Suprapubic skin (tissue), 4 donors: ENCODE results near the gene FRMD4A. TPM values are rescaled to one million over a fixed set of nuclear protein-coding genes. Genes with fewer than 3 reads are reported as not detected.
A peak's percentile ranks its signal among the peaks of the same experiment; 100 is the strongest.

Experiments
- DNase-seq, 2 donors: peaks; one replicate each; pipeline ENCODE4 v3.0.0-alpha.2; 2019; ENCODE audit warnings: low spot score in 2 of 2
- H3K27ac ChIP-seq: fragments of 200-600 bp; sonication (generic); one replicate; pipeline ENCODE4 v1.5.1; 2019
- H3K27me3 ChIP-seq: fragments of 200-600 bp; sonication (generic); one replicate; pipeline ENCODE4 v1.5.1; 2019
- H3K36me3 ChIP-seq: fragments of 200-600 bp; sonication (generic); one replicate; pipeline ENCODE4 v1.5.1; 2019
- H3K4me1 ChIP-seq: fragments of 200-600 bp; sonication (generic); one replicate; pipeline ENCODE4 v1.5.1; 2019
- H3K4me3 ChIP-seq: fragments of 200-600 bp; sonication (generic); one replicate; pipeline ENCODE4 v1.5.1; 2019; ENCODE audit warnings: mild to moderate bottlenecking
- H3K9me3 ChIP-seq: fragments of 200-600 bp; sonication (generic); one replicate; pipeline ENCODE4 v1.5.1; 2019
- EP300 ChIP-seq: sonication (generic); formaldehyde crosslinking; IDR thresholded peaks from one replicate; pipeline ENCODE4 v1.6.1; 2017; ENCODE audit warnings: antibody characterized with exemption
- POLR2A ChIP-seq, 2 donors: fragments of 450-650 bp; IDR thresholded peaks; one replicate each; pipeline ENCODE4 v1.6.1; 2017; ENCODE audit warnings: antibody characterized with exemption in 2 of 2, mild to moderate bottlenecking in 2 of 2, moderate library complexity in 2 of 2
- POLR2AphosphoS5 ChIP-seq, 3 donors: sonication (generic); formaldehyde crosslinking; IDR thresholded peaks; one replicate each; pipeline ENCODE4 v1.6.1; 2017; ENCODE audit warnings: antibody characterized with exemption in 3 of 3
- WGBS: methylation state at CpG from one replicate; pipeline ENCODE4 v1.1.5; 2018; 5-methylcytosine and 5-hydroxymethylcytosine counted together
- total RNA-seq, 4 donors: library from RNA; depleted of rRNA; stranded (reverse); fragments of >200 nt; gene quantifications; one replicate each; pipeline ENCODE4 v1.1.0, GENCODE V29; 2016
- TF ChIP-seq, protein P1 (sequence below), 2 donors: fragments of 200-600 bp in 1 of 2; fragments of 450-650 bp in 1 of 2; sonication (generic) in 1 of 2; IDR thresholded peaks; one replicate each; pipeline ENCODE4 v1.5.1; 2016 to 2019; ENCODE audit warnings: antibody characterized with exemption in 2 of 2, mild to moderate bottlenecking in 1 of 2, moderate library complexity in 1 of 2

Gene FRMD4A
- total RNA-seq, 4 donors from 2014 or later, result 27.4 to 86.3 (median 58.0) TPM

DNA sequence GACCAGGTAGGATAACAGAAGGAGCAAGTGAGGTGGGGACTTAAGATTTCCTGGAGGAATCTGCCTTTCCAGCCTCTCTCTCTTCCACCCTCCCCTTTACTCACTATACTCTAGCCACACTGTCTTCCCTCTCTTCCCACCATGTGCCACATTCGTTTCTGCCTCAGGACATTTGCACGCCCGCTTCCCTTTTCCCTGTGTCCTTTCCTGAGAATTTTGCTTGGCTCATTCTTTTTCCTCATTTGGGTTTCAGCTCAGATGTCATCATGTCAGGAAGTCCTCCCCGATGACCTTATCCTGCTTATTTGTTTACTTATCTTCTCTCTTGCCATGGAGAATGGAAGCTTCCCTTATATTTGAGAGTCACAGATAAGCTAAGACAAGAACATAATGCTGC is 380.2 kb downstream of the FRMD4A start:
- Histone ChIP-seq H3K27me3 (no peaks in the 10 kb centered on the region), H3K27ac (peak overlapping the region; percentile 63), H3K36me3 (no peaks in the 10 kb centered on the region), H3K4me1 (peaks cover 12% of the 10 kb centered on the region), H3K4me3 (no peak overlapping the region), H3K9me3 (no peaks in the 10 kb centered on the region)
- TF ChIP-seq, protein P1, sequence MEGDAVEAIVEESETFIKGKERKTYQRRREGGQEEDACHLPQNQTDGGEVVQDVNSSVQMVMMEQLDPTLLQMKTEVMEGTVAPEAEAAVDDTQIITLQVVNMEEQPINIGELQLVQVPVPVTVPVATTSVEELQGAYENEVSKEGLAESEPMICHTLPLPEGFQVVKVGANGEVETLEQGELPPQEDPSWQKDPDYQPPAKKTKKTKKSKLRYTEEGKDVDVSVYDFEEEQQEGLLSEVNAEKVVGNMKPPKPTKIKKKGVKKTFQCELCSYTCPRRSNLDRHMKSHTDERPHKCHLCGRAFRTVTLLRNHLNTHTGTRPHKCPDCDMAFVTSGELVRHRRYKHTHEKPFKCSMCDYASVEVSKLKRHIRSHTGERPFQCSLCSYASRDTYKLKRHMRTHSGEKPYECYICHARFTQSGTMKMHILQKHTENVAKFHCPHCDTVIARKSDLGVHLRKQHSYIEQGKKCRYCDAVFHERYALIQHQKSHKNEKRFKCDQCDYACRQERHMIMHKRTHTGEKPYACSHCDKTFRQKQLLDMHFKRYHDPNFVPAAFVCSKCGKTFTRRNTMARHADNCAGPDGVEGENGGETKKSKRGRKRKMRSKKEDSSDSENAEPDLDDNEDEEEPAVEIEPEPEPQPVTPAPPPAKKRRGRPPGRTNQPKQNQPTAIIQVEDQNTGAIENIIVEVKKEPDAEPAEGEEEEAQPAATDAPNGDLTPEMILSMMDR (IDR thresholded peaks at IDR 0.05), result no peak
- TF ChIP-seq POLR2AphosphoS5 (IDR thresholded peaks at IDR 0.05) (no peak), POLR2A (IDR thresholded peaks at IDR 0.05) (no peak), EP300 (no peak)
- WGBS, result 78% methylated on average over 4 of the region's 4 CpGs
- no peak for DNase-seq

DNA sequence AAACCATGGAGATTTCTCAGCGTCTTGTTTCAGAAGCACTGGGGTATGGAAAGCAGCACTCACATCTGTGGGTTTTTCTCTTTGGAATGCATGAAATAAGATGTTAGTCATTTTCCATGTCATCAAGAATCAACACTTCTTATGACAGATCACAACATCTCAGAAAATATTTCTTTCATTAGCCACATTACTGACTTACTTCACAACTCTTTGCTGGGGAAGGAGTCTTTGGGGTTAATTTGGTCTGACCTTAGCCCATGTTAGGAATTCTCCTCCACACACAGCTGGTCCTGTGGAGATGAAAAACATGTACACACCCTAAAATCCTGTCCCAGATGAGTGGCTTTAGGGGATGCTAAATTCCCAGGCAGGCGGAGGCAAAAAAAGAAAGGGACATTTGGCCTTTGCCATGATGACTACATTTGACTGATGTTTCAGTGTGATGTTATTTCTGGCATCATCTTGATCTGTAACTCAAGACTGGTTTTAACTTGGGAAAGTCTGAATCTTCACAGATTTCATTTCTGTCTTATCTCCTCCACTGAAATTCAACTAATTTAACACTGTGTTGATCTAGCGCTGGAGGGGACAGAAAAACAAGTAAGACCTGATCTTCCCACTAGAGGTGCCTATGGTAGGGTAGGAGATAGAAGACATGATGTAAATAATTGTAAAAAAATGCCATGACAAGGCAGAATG is 380.7 kb downstream of the FRMD4A start:
- WGBS, result 61% methylated on average over 3 of the region's 3 CpGs

DNA sequence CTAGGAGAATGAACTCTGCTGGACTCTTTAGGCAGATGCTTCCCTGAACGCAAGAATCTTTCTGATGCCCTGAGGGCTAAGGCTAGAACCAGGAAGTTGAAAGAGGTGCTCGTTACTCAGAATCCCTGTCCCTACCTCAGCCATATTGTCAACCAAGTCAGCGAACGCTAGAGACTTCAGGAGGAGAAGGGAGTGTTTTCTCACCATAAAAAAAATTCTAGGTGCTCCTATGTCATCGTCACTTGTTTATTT is 384.6 kb downstream of the FRMD4A start:
- WGBS, result 75% methylated on average over 5 of the region's 5 CpGs
- DNase-seq, result no peak
- Histone ChIP-seq H3K9me3 (no peaks in the 10 kb centered on the region), H3K4me3 (no peak overlapping the region), H3K4me1 (peaks cover 13% of the 10 kb centered on the region), H3K27ac (no peak overlapping the region), H3K27me3 (no peaks in the 10 kb centered on the region), H3K36me3 (no peaks in the 10 kb centered on the region)
- TF ChIP-seq POLR2A (IDR thresholded peaks at IDR 0.05), result no peak
- TF ChIP-seq POLR2AphosphoS5 (IDR thresholded peaks at IDR 0.05), result no peak
- no peak for TF ChIP-seq EP300
- TF ChIP-seq, protein P1 (IDR thresholded peaks at IDR 0.05), result no peak

More for the DNA sequence above, 380.7 kb downstream of the FRMD4A start:
- DNase-seq, result no peak
- H3K36me3 ChIP-seq, result no peaks in the 10 kb centered on the region
- no peaks in the 10 kb centered on the region for H3K9me3 ChIP-seq
- no peaks in the 10 kb centered on the region for H3K27me3 ChIP-seq
- no peak for TF ChIP-seq EP300
- peak in 1 of 3 donors; percentile 14 for TF ChIP-seq POLR2AphosphoS5 (IDR thresholded peaks at IDR 0.05)
- peak overlapping the region; percentile 63 for H3K27ac ChIP-seq
- H3K4me3 ChIP-seq, result no peak overlapping the region
- H3K4me1 ChIP-seq, result peaks cover 13% of the 10 kb centered on the region

DNA sequence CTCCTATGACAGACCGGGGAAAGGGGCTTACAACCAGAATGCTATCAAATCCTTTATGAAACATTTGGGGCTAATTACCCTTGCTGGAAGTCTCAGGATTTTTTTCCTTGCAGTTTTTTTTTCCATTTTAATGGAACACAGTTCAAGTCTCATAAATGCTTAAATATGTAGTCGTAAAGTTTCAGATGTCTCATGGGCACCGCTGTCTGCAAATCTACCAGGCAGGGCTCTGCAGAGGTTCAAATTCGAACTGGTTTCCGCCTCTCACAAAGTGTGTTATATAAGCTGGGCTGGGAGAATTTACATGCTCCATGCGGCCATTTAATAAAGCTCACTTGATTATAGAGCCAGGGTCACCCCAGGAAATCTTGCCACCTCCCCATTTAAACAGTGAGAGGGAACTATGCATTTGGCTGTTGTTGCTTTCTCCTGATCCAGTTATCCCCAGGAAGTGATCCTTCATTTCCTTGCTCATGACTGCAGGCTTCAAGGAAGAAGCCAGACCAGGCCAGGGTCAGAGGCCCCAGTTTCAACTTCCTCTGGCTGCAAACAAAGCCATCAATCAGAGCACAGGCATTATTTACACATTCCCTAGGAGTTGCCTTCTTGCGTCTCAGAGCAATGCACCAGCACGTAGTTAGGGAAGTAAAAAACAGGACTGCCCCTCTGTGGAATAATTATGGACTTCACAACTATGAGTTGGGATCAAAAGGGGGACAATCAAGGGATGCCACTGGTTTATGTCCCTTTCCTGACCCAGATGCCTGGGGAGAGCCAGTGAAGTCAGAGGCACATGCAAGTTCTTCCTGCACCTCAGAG is 385.1 kb downstream of the FRMD4A start:
- DNase-seq, result no peak
- Histone ChIP-seq H3K4me3 (no peak overlapping the region), H3K36me3 (no peaks in the 10 kb centered on the region), H3K4me1 (peaks cover 12% of the 10 kb centered on the region), H3K27ac (no peak overlapping the region), H3K9me3 (no peaks in the 10 kb centered on the region), H3K27me3 (no peaks in the 10 kb centered on the region)
- TF ChIP-seq EP300 (no peak), POLR2AphosphoS5 (IDR thresholded peaks at IDR 0.05) (no peak), POLR2A (IDR thresholded peaks at IDR 0.05) (no peak)
- TF ChIP-seq, protein P1 (IDR thresholded peaks at IDR 0.05), result no peak
- WGBS, result 51% methylated on average over 8 of the region's 8 CpGs

DNA sequence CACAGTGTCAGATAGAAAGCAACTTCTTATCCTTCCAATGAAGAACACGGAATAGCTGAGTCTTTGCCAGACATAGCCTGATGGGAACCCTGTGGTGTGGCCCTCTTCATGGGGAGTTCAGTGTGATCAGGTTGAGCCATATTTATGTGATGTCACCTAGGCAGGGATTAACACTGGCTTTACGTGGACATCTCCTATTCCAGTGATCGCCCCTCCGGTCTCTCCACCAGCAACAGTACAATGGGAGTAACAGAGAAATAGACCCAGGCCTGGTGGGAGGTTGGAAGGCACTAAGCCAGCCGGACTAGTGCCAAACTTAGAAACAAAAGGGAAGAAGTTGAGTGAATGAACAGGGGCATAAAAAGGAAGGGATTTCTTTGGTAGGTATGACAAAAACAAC is 385.9 kb downstream of the FRMD4A start:
- no peaks in the 10 kb centered on the region for H3K27me3 ChIP-seq
- H3K4me3 ChIP-seq, result no peak overlapping the region
- no peaks in the 10 kb centered on the region for H3K36me3 ChIP-seq
- H3K4me1 ChIP-seq, result peaks cover 8% of the 10 kb centered on the region
- H3K27ac ChIP-seq, result no peak overlapping the region
- WGBS, result 74% methylated on average over 5 of the region's 5 CpGs
- no peaks in the 10 kb centered on the region for H3K9me3 ChIP-seq
- TF ChIP-seq EP300, result no peak
- TF ChIP-seq, protein P1 (IDR thresholded peaks at IDR 0.05), result no peak
- no peak for TF ChIP-seq POLR2A (IDR thresholded peaks at IDR 0.05)
- TF ChIP-seq POLR2AphosphoS5 (IDR thresholded peaks at IDR 0.05), result no peak
- no peak for DNase-seq
